AG04450 (cell line): ENCODE data around the gene IGLL5. TPM values are rescaled to one million over a fixed set of nuclear protein-coding genes. Genes with fewer than 3 reads are reported as not detected.

ENCODE experiments used
- CTCF ChIA-PET: fragments of 300-600, 350-600 bp; formaldehyde crosslinking; extraction: SDS; loops from one replicate; lab custom pipeline; 2022; ENCODE audit warnings: antibody characterized with exemption, inconsistent platforms; lab: Charles Lee
- POLR2A ChIA-PET: fragments of 350-600 bp; formaldehyde crosslinking; extraction: SDS; loops from one replicate; lab custom pipeline; 2021; ENCODE audit warnings: antibody characterized with exemption, inconsistent platforms; lab: Yijun Ruan, JAX
- DNase-seq: peaks from one replicate; pipeline ENCODE4 v3.0.0-alpha.2; 2011; ENCODE audit warnings: low read depth, low spot score
- H3K27ac ChIP-seq: one replicate; pipeline ENCODE4 v1.5.1; 2012; ENCODE audit warnings: low read depth, low read length, control low read depth
- H3K27me3 ChIP-seq: one replicate; pipeline ENCODE4 v1.6.0; 2012; ENCODE audit warnings: low read length; ENCODE audit not compliant: control insufficient read depth, insufficient read depth
- H3K4me3 ChIP-seq: 2 replicates; pipeline ENCODE4 v1.5.1; 2011; ENCODE audit warnings: mild to moderate bottlenecking, low read depth, low read length, control low read depth
- H3K9me3 ChIP-seq: 2 replicates; pipeline ENCODE4 v1.5.1; 2012; ENCODE audit warnings: low read length; ENCODE audit not compliant: control insufficient read depth, insufficient read depth
- polyA minus RNA-seq: library from RNA; depleted of rRNA, polyadenylated mRNA; stranded (reverse); fragments of >200 nt; gene quantifications from 2 replicates; pipeline ENCODE4 v1.2.3, GENCODE V29; 2011; rRNA and poly(A)+ RNA removed
- polyA plus RNA-seq: library from polyadenylated mRNA; depleted of rRNA; stranded (reverse); fragments of >200 nt; gene quantifications from 2 replicates; pipeline ENCODE4 v1.2.3, GENCODE V29; 2011; rRNA removed
- TF ChIP-seq, protein P1 (sequence below): IDR thresholded peaks from 2 replicates; pipeline ENCODE4 v1.5.1; 2011; ENCODE audit warnings: low read depth, low read length, control low read depth, inconsistent platforms

The IGLL5 gene
- polyA plus RNA-seq (not detected in 2 replicates), polyA minus RNA-seq (not detected in 2 replicates)

GRCh38 chr22:22887621-22888503 is at the start of gene IGLL5:
TSS of gene IGLL5 (plus strand) at chr22:22887816. CDS start at chr22:22888054, 238 bp downstream.
- Histone ChIP-seq H3K27ac (no peak within 1 kb of the TSS), H3K4me3 (no peak within 1 kb of the TSS), H3K9me3 (no peaks in the 10 kb centered on the region), H3K27me3 (no peaks in the 10 kb centered on the region)
- ChIA-PET CTCF (no interaction called here), POLR2A (no interaction called here)
- TF ChIP-seq, protein P1, sequence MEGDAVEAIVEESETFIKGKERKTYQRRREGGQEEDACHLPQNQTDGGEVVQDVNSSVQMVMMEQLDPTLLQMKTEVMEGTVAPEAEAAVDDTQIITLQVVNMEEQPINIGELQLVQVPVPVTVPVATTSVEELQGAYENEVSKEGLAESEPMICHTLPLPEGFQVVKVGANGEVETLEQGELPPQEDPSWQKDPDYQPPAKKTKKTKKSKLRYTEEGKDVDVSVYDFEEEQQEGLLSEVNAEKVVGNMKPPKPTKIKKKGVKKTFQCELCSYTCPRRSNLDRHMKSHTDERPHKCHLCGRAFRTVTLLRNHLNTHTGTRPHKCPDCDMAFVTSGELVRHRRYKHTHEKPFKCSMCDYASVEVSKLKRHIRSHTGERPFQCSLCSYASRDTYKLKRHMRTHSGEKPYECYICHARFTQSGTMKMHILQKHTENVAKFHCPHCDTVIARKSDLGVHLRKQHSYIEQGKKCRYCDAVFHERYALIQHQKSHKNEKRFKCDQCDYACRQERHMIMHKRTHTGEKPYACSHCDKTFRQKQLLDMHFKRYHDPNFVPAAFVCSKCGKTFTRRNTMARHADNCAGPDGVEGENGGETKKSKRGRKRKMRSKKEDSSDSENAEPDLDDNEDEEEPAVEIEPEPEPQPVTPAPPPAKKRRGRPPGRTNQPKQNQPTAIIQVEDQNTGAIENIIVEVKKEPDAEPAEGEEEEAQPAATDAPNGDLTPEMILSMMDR, result no peak
- DNase-seq, result no peak

DNA sequence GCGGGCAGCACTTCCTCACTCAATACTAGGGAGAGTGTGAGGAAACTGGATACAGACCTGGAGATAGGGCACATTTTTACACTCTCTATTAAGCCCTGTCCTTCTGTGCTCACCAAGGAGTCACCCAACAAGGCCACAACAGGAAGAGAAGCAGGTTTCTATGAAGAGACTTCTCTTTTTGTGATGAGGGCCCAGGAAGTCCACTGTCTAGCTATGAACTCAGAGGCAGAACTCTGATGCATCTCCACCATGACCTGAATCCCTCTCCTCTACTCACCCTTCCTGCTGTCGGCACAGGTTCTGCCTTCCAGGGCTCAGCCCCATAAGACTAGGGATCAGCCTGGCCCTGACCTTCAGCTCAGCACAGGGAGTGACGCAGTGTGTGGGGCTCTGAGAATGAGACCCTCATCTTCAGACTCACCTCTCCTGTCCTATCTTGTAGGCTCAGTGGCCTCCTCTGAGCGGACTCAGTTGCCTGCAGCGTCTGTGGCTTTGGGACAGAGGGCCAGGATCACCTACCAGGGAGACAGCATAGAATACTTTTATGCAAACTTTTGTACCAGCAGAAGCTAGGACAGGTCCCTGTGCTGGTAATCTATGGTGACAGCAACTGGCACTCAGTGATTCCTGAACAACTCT is 49.3 kb upstream of the IGLL5 start:
- POLR2A ChIA-PET, result no interaction called here
- CTCF ChIA-PET, result interaction anchor here (2.0 kb wide), 1 partner anchor 8 kb away, joined by 6 read pairs; no protein-coding TSS in a partner anchor
- H3K27me3 ChIP-seq, result no peaks in the 10 kb centered on the region

GRCh38 chr22:22839570-22840314 is 47.9 kb upstream of the IGLL5 start:
- DNase-seq, result no peak
- TF ChIP-seq, protein P1, result no peak
- POLR2A ChIA-PET, result no interaction called here
- Histone ChIP-seq H3K27me3 (no peaks in the 10 kb centered on the region), H3K4me3 (no peak overlapping the region), H3K27ac (no peak overlapping the region), H3K9me3 (no peaks in the 10 kb centered on the region)
- CTCF ChIA-PET, result interaction anchor here (0.8 to 1.1 kb wide), 2 partner anchors 9 to 254 kb away, joined by 3 read pairs; no protein-coding TSS in a partner anchor

More for the DNA sequence above, 49.3 kb upstream of the IGLL5 start:
- DNase-seq, result no peak
- Histone ChIP-seq H3K9me3 (no peaks in the 10 kb centered on the region), H3K27ac (no peak overlapping the region), H3K4me3 (no peak overlapping the region)
- TF ChIP-seq, protein P1, result no peak

- ChIA-PET CTCF (no interaction called here), POLR2A (no interaction called here)
- Histone ChIP-seq H3K4me3 (no peak overlapping the region), H3K9me3 (no peaks in the 10 kb centered on the region), H3K27me3 (no peaks in the 10 kb centered on the region), H3K27ac (no peak overlapping the region)
- TF ChIP-seq, protein P1, result no peak
- no peak for DNase-seq
These were observed 46.8 kb upstream of the IGLL5 start for GRCh38 chr22:22840780-22841179.
